ENCODE measurements around the gene SMURF2.

DNA sequence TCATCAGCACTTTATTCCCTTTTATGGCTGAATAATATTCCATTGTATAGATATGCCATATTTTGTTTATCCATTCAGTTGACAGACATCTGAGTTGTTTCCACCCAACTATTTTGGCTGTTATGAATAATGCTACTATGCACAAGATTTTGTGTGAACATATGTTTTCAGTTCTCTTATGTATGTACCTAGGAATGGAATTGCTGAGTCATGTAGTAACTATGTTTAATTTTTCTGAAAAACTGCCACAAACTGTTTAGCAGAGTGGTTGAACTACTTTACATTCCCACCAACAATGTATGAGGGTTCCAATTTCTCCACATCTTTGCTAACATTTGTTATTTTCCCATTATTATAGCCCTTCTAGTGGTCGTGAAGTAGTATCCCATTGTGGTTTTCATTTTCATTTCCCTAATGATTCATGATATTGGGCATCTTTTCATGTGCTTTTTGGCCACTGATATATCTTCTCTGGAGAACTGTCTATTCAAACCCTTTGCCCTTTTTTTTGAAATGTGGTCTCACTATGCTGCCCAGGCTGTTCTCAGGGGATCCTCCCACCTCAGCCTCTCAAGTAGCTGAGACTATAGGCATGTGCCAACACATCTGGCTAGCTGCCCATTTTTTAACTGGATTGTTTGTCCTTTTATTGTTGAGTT lies 26.3 kb downstream of the SMURF2 start:
- TF ChIP-seq, protein P1, sequence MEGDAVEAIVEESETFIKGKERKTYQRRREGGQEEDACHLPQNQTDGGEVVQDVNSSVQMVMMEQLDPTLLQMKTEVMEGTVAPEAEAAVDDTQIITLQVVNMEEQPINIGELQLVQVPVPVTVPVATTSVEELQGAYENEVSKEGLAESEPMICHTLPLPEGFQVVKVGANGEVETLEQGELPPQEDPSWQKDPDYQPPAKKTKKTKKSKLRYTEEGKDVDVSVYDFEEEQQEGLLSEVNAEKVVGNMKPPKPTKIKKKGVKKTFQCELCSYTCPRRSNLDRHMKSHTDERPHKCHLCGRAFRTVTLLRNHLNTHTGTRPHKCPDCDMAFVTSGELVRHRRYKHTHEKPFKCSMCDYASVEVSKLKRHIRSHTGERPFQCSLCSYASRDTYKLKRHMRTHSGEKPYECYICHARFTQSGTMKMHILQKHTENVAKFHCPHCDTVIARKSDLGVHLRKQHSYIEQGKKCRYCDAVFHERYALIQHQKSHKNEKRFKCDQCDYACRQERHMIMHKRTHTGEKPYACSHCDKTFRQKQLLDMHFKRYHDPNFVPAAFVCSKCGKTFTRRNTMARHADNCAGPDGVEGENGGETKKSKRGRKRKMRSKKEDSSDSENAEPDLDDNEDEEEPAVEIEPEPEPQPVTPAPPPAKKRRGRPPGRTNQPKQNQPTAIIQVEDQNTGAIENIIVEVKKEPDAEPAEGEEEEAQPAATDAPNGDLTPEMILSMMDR (IDR thresholded peaks at IDR 0.05; ENCODE audit: insufficient read depth, low read depth, low read length): no peak
- TF ChIP-seq EZH2 (IDR thresholded peaks at IDR 0.05; ENCODE audit: insufficient read depth, low read length): no peak

All from astrocyte (in vitro differentiated cells and primary cell).